Smooth muscle cell (in vitro differentiated cells): ENCODE results near the gene WWOX. TPM values are rescaled to one million over a fixed set of nuclear protein-coding genes. Genes with fewer than 3 reads are reported as not detected.

ENCODE experiments used
- DNase-seq: peaks from one replicate; lab custom pipeline; 2025; ENCODE audit not compliant: unreplicated experiment; lab: John Stamatoyannopoulos, UW
- H2AFZ ChIP-seq: fragments of 200-600 bp; sonication (generic); 2 replicates; pipeline ENCODE4 v1.6.0; 2016; ENCODE audit warnings: antibody characterized with exemption, low read depth, mild to moderate bottlenecking
- H3F3A ChIP-seq: fragments of 200-600 bp; sonication (generic); 2 replicates; pipeline ENCODE4 v1.6.0; 2017; ENCODE audit warnings: antibody characterized with exemption, low read depth
- H3K27ac ChIP-seq: fragments of 200-600 bp; sonication (generic); 2 replicates; pipeline ENCODE4 v1.5.1; 2016; ENCODE audit warnings: low read depth, mild to moderate bottlenecking
- H3K27me3 ChIP-seq: fragments of 200-600 bp; sonication (generic); 2 replicates; pipeline ENCODE4 v1.6.1; 2016; ENCODE audit warnings: low read depth, mild to moderate bottlenecking
- H3K36me3 ChIP-seq: fragments of 200-600 bp; sonication (generic); 2 replicates; pipeline ENCODE4 v1.5.1; 2016; ENCODE audit warnings: low read depth
- H3K4me1 ChIP-seq: fragments of 200-600 bp; sonication (generic); 2 replicates; pipeline ENCODE4 v1.5.1; 2016; ENCODE audit warnings: low read depth
- H3K4me2 ChIP-seq: fragments of 200-600 bp; sonication (generic); 2 replicates; pipeline ENCODE4 v1.6.0; 2016; ENCODE audit warnings: mild to moderate bottlenecking
- H3K4me3 ChIP-seq: fragments of 200-600 bp; sonication (generic); 2 replicates; pipeline ENCODE4 v1.5.1; 2016; ENCODE audit warnings: mild to moderate bottlenecking
- H3K79me2 ChIP-seq: fragments of 200-600 bp; sonication (generic); 2 replicates; pipeline ENCODE4 v1.6.0; 2016; ENCODE audit warnings: low read depth, mild to moderate bottlenecking
- H3K9ac ChIP-seq: fragments of 200-600 bp; sonication (generic); 2 replicates; pipeline ENCODE4 v1.6.0; 2016; ENCODE audit warnings: low read depth
- H3K9me3 ChIP-seq: fragments of 200-600 bp; sonication (generic); replicated peaks from 2 replicates; pipeline ENCODE4 v1.5.1; 2016; ENCODE audit warnings: low read depth
- H4K20me1 ChIP-seq: fragments of 200-600 bp; sonication (generic); 2 replicates; pipeline ENCODE4 v1.6.0; 2016; ENCODE audit warnings: low read depth
- WGBS: methylation state at CpG from one replicate; pipeline ENCODE4 v1.1.7; 2016; ENCODE audit warnings: low lambda C conversion rate; 5-methylcytosine and 5-hydroxymethylcytosine counted together
- polyA plus RNA-seq: library from polyadenylated mRNA; unstranded; fragments of >200 nt; fragmentation: Nextera tagmentation; extraction: Ambion mirVana; gene quantifications from 2 replicates; pipeline ENCODE4 v1.2.1, GENCODE V29; 2016
- total RNA-seq: library from RNA; depleted of rRNA; stranded (reverse); fragments of >200 nt; gene quantifications from 2 replicates; pipeline ENCODE4 v1.2.3, GENCODE V29; 2014
- TF ChIP-seq, protein P1 (sequence below): fragments of 200-600 bp; sonication (generic); IDR thresholded peaks from 2 replicates; pipeline ENCODE4 v1.5.1; 2017; ENCODE audit warnings: borderline replicate concordance, mild to moderate bottlenecking, antibody characterized with exemption; ENCODE audit not compliant: insufficient read depth, poor library complexity, severe bottlenecking

Gene WWOX
- total and polyA plus RNA-seq, 2 experiments from 2014 or later = 7.5 to 14.0 TPM

DNA sequence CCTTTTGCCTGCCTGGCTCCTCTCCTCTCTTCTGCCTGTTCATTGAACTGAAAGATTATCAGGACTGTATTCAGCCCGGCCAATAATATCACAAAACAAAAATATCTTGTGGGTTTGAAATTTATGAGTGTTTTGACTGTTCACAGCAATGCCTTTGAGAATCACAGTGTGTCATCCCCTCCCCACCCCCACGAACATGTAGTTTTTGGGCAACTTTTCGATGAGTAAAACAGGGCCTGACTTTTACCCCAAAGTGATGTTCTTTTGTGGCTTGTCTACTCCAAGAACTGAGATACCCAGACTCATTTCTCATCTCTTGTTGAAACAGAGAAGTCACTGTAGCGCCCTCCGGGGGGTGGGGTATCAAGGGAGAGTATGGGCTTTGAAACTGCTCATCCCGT is 675.7 kb downstream of the WWOX start:
- Histone ChIP-seq H3K79me2 (no peaks in the 10 kb centered on the region), H3K4me3 (no peak overlapping the region), H3K4me1 (no peaks in the 10 kb centered on the region), H3K4me2 (no peak overlapping the region), H3K27ac (no peak overlapping the region), H4K20me1 (no peaks in the 10 kb centered on the region), H2AFZ (no peak overlapping the region), H3K9ac (no peak overlapping the region), H3K27me3 (peaks cover 4% of the 10 kb centered on the region), H3K36me3 (no peaks in the 10 kb centered on the region), H3F3A (no peaks in the 10 kb centered on the region), H3K9me3 (no peaks in the 10 kb centered on the region)
- TF ChIP-seq, protein P1, sequence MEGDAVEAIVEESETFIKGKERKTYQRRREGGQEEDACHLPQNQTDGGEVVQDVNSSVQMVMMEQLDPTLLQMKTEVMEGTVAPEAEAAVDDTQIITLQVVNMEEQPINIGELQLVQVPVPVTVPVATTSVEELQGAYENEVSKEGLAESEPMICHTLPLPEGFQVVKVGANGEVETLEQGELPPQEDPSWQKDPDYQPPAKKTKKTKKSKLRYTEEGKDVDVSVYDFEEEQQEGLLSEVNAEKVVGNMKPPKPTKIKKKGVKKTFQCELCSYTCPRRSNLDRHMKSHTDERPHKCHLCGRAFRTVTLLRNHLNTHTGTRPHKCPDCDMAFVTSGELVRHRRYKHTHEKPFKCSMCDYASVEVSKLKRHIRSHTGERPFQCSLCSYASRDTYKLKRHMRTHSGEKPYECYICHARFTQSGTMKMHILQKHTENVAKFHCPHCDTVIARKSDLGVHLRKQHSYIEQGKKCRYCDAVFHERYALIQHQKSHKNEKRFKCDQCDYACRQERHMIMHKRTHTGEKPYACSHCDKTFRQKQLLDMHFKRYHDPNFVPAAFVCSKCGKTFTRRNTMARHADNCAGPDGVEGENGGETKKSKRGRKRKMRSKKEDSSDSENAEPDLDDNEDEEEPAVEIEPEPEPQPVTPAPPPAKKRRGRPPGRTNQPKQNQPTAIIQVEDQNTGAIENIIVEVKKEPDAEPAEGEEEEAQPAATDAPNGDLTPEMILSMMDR = no peak
- no peak for DNase-seq
- 84% methylated on average over 6 of the region's 6 CpGs for WGBS

DNA sequence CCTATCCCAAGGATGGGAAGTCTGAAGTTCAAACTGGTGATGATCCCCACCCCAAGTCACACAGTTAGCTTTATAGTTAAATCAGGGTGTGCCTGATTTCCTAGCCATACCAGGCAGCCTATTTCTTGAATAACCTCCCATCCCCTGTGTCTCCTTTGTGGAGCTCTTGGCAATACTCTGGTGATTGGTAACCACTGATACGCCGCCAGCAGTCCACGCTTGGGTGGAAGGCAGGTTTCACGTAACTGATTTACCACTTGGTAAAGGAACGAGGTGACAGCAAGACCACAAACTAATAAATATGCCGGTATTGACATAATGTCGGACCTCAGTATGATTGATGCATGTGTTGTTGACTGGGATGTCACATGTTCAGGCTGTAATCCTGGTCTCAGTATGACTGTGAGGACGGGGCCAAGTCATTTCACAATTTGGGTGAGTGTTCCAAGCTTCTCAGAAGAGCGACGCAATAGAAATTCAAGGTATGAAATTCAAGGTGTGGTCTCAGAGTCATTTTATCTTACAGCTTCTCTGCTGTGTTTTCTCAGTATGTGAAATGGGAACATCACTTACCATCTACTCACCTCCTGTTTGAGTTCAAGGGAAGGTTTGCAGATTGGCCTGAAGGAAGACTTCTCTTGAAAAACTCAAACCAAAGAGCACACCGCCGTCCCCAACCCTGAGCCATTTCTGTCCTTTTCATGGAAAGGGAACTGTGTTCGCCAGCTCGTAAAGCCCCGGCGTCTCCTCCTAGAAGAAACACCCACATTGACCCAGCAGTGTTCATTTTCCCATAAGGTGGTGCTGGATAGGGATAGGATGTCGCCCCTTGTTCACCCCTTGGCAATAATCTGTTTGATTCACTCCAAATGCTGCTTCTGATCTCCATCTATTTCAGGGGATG is 678.9 kb downstream of the WWOX start:
- H3K27ac ChIP-seq = no peak overlapping the region
- TF ChIP-seq, protein P1 = no peak
- no peaks in the 10 kb centered on the region for H4K20me1 ChIP-seq
- no peak overlapping the region for H3K4me2 ChIP-seq
- no peak overlapping the region for H3K4me3 ChIP-seq
- H3F3A ChIP-seq = no peaks in the 10 kb centered on the region
- DNase-seq = no peak
- H3K79me2 ChIP-seq = no peaks in the 10 kb centered on the region
- no peaks in the 10 kb centered on the region for H3K4me1 ChIP-seq
- H3K9me3 ChIP-seq = no peaks in the 10 kb centered on the region
- no peak overlapping the region for H3K9ac ChIP-seq
- 95% methylated on average over 17 of the region's 17 CpGs for WGBS
- peaks cover 4% of the 10 kb centered on the region for H3K27me3 ChIP-seq
- no peaks in the 10 kb centered on the region for H3K36me3 ChIP-seq
- H2AFZ ChIP-seq = no peak overlapping the region

DNA sequence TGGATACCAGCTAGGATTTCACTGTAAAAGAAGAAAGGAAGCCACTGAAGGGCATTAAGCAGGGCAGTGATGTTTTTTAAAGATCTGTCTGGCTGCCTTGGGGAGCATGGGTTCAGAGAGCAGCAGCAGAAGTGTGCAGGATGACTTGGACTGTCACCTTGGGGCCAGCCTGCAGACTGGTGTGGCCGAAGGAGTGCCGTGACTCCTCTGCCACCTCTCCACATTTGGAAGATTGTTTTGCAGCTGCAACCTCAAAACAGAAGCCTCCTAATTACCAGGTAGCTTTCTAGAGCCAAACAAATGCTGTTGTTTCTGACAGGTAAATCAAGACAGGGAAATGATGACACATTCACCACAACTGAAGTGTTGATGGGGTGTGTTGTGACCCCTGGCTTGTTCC is 681.4 kb downstream of the WWOX start:
- H3K9ac ChIP-seq = no peak overlapping the region
- H3K36me3 ChIP-seq = no peaks in the 10 kb centered on the region
- DNase-seq = no peak
- no peaks in the 10 kb centered on the region for H3F3A ChIP-seq
- no peak overlapping the region for H3K4me2 ChIP-seq
- 92% methylated on average over 2 of the region's 2 CpGs for WGBS
- no peaks in the 10 kb centered on the region for H3K4me1 ChIP-seq
- no peaks in the 10 kb centered on the region for H4K20me1 ChIP-seq
- TF ChIP-seq, protein P1 = no peak
- H3K27ac ChIP-seq = no peak overlapping the region
- no peak overlapping the region for H2AFZ ChIP-seq
- H3K79me2 ChIP-seq = no peaks in the 10 kb centered on the region
- H3K27me3 ChIP-seq = peaks cover 4% of the 10 kb centered on the region
- no peaks in the 10 kb centered on the region for H3K9me3 ChIP-seq
- H3K4me3 ChIP-seq = no peak overlapping the region
